Astrocyte (in vitro differentiated cells and primary cell): Measurements from ENCODE around the gene BTG2. TPM values are rescaled to one million over a fixed set of nuclear protein-coding genes. Genes with fewer than 3 reads are reported as not detected.

Experiments
- DNase-seq: peaks from one replicate; pipeline ENCODE4 v3.0.0-alpha.2; 2010; ENCODE audit warnings: low read depth
- FAIRE-seq: peaks from 2 replicates; lab custom pipeline; 2011; peaks lifted over from hg19 to GRCh38; lab: Jason Lieb, UNC
- H2AFZ ChIP-seq: 2 replicates; pipeline ENCODE4 v1.6.0; 2012; ENCODE audit warnings: low read depth, low read length, inconsistent platforms
- H3K27ac ChIP-seq: 2 replicates; pipeline ENCODE4 v1.5.1; 2011; ENCODE audit warnings: low read depth, low read length, inconsistent platforms
- H3K27me3 ChIP-seq: 2 replicates; pipeline ENCODE4 v1.6.0; 2011; ENCODE audit warnings: low read length, inconsistent platforms; ENCODE audit not compliant: insufficient read depth
- H3K36me3 ChIP-seq: 2 replicates; pipeline ENCODE4 v1.5.1; 2011; ENCODE audit warnings: low read length, inconsistent platforms; ENCODE audit not compliant: insufficient read depth
- H3K4me1 ChIP-seq: 2 replicates; pipeline ENCODE4 v1.5.1; 2011; ENCODE audit warnings: low read length, inconsistent platforms; ENCODE audit not compliant: insufficient read depth
- H3K4me2 ChIP-seq: 2 replicates; pipeline ENCODE4 v1.6.0; 2012; ENCODE audit warnings: low read length, inconsistent platforms
- H3K4me3 ChIP-seq: 2 replicates; pipeline ENCODE4 v1.5.1; 2011; ENCODE audit warnings: low read depth, mild to moderate bottlenecking, low read length, inconsistent platforms; ENCODE audit not compliant: insufficient read depth
- H3K79me2 ChIP-seq: 2 replicates; pipeline ENCODE4 v1.6.0; 2012; ENCODE audit warnings: mild to moderate bottlenecking, low read length, inconsistent platforms; ENCODE audit not compliant: insufficient read depth
- H3K9ac ChIP-seq: 2 replicates; pipeline ENCODE4 v1.6.0; 2012; ENCODE audit warnings: mild to moderate bottlenecking, low read length, inconsistent platforms
- H3K9me3 ChIP-seq: 2 replicates; pipeline ENCODE4 v1.5.1; 2012; ENCODE audit warnings: low read depth, mild to moderate bottlenecking, low read length, inconsistent platforms; ENCODE audit not compliant: insufficient read depth
- H4K20me1 ChIP-seq: 2 replicates; pipeline ENCODE4 v1.6.0; 2012; ENCODE audit warnings: low read length, inconsistent platforms; ENCODE audit not compliant: insufficient read depth
- H3K27ac Mint-ChIP-seq: one replicate; pipeline ENCODE4 v1.8.0; 2021; ENCODE audit warnings: mild to moderate bottlenecking, mixed read lengths; ENCODE audit not compliant: unreplicated experiment
- H3K27me3 Mint-ChIP-seq: one replicate; pipeline ENCODE4 v1.8.0; 2021; ENCODE audit warnings: low read depth, mixed read lengths; ENCODE audit not compliant: unreplicated experiment
- H3K36me3 Mint-ChIP-seq: one replicate; pipeline ENCODE4 v1.8.0; 2021; ENCODE audit warnings: low read depth, mixed read lengths; ENCODE audit not compliant: unreplicated experiment
- H3K4me1 Mint-ChIP-seq: one replicate; pipeline ENCODE4 v1.8.0; 2021; ENCODE audit warnings: low read depth, mixed read lengths; ENCODE audit not compliant: unreplicated experiment
- H3K4me3 Mint-ChIP-seq: one replicate; pipeline ENCODE4 v1.8.0; 2021; ENCODE audit warnings: mild to moderate bottlenecking, moderate library complexity, mixed read lengths; ENCODE audit not compliant: unreplicated experiment
- H3K9me3 Mint-ChIP-seq: one replicate; pipeline ENCODE4 v1.8.0; 2021; ENCODE audit warnings: mild to moderate bottlenecking, mixed read lengths; ENCODE audit not compliant: unreplicated experiment
- EZH2 ChIP-seq: IDR thresholded peaks from 2 replicates; pipeline ENCODE4 v1.6.1; 2012; ENCODE audit warnings: mild to moderate bottlenecking, low read length, inconsistent platforms; ENCODE audit not compliant: insufficient read depth
- total RNA-seq: library from RNA; stranded (reverse); gene quantifications from 2 replicates; pipeline ENCODE4 v1.2.1, GENCODE V29; 2021
- TF ChIP-seq, protein P1 (sequence below): IDR thresholded peaks from 2 replicates; pipeline ENCODE4 v1.5.1; 2011; ENCODE audit warnings: low read depth, mild to moderate bottlenecking, inconsistent platforms, low read length, moderate library complexity; ENCODE audit not compliant: insufficient read depth

Gene BTG2
- total RNA-seq, 1 donor from 2014 or later: 58.3 TPM

DNA sequence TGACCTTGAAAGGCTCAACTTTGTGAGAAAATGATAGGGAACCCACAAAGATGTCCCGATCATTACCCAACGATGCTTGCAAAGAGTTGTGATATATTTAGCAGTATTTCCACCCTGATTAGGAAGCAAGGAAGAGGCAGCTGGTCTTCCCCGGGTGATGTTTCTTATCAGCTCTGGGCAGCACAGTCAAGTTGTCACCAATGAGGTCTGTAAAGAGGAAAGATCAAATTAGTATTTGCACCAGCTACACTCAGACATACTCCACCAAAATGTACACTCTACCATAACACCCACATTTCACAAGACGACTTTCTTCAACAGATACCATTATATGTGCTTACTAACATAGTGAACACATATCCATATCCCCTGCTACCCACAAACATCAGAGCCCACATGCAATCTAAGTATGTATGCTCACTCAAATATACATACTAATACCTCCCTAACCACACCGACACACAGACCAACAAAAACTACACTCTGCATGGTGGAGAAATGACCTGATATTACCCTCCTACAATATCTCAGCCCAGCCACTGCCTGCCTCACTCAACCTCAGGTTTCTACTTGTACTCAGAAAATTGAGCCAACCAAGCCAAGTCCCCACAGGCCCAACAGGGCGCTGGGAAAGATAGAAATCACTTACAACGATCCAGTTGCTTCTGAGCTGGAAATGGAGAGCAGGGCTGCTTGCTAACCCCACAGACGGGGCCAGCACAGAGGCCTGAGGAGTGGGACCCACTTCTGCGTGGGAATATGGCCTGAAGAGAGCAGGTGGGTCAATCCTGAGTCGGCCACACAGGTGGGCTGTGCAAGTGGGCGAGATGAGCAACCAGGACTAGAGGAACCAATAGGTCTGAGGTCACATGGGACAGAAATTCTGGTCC lies 4.6 kb upstream of the BTG2 start:
- Mint-ChIP-seq H3K4me1 (peaks cover 11% of the 10 kb centered on the region), H3K9me3 (no peaks in the 10 kb centered on the region), H3K4me3 (no peak overlapping the region), H3K27ac (no peak overlapping the region), H3K36me3 (no peaks in the 10 kb centered on the region), H3K27me3 (peaks cover 48% of the 10 kb centered on the region)
- TF ChIP-seq, protein P1, sequence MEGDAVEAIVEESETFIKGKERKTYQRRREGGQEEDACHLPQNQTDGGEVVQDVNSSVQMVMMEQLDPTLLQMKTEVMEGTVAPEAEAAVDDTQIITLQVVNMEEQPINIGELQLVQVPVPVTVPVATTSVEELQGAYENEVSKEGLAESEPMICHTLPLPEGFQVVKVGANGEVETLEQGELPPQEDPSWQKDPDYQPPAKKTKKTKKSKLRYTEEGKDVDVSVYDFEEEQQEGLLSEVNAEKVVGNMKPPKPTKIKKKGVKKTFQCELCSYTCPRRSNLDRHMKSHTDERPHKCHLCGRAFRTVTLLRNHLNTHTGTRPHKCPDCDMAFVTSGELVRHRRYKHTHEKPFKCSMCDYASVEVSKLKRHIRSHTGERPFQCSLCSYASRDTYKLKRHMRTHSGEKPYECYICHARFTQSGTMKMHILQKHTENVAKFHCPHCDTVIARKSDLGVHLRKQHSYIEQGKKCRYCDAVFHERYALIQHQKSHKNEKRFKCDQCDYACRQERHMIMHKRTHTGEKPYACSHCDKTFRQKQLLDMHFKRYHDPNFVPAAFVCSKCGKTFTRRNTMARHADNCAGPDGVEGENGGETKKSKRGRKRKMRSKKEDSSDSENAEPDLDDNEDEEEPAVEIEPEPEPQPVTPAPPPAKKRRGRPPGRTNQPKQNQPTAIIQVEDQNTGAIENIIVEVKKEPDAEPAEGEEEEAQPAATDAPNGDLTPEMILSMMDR: no peak
- no peak for TF ChIP-seq EZH2
- FAIRE-seq: no peak
- H3K79me2 ChIP-seq: peaks cover 3% of the 10 kb centered on the region
- H3K9ac ChIP-seq: no peak overlapping the region
- H3K4me1 ChIP-seq: peaks cover 4% of the 10 kb centered on the region
- no peak for DNase-seq
- peaks cover 14% of the 10 kb centered on the region for H3K27me3 ChIP-seq
- H3K27ac ChIP-seq: no peak overlapping the region
- no peaks in the 10 kb centered on the region for H3K36me3 ChIP-seq
- H4K20me1 ChIP-seq: no peaks in the 10 kb centered on the region
- no peak overlapping the region for H3K4me3 ChIP-seq
- H3K4me2 ChIP-seq: no peak overlapping the region
- H2AFZ ChIP-seq: no peak overlapping the region
- no peaks in the 10 kb centered on the region for H3K9me3 ChIP-seq

DNA sequence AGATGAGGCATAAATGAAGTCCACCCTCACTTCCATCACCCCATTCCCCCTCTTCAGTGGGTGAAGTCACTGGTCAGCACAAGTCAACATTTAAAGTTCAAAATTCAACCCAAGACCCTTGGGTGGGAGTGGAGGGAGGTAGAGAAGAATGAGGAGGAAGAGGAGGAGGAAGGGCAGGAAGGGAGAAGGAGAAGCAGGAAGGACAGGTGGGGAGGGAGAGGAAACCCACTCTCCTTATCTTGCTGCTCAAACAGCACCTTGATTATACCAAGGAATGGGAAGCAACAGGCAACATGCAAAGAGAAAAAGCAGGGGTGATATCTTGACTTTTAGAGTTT lies 4.0 kb upstream of the BTG2 start:
- Histone ChIP-seq H4K20me1 (peaks cover 2% of the 10 kb centered on the region), H3K4me2 (no peak overlapping the region), H3K4me3 (no peak overlapping the region), H3K79me2 (peaks cover 9% of the 10 kb centered on the region), H3K4me1 (peaks cover 6% of the 10 kb centered on the region), H3K27me3 (peaks cover 14% of the 10 kb centered on the region), H3K9me3 (no peaks in the 10 kb centered on the region), H2AFZ (no peak overlapping the region), H3K36me3 (no peaks in the 10 kb centered on the region), H3K27ac (no peak overlapping the region), H3K9ac (no peak overlapping the region)
- Mint-ChIP-seq H3K4me3 (no peak overlapping the region), H3K27ac (no peak overlapping the region), H3K9me3 (no peaks in the 10 kb centered on the region), H3K27me3 (peaks cover 46% of the 10 kb centered on the region), H3K4me1 (peaks cover 11% of the 10 kb centered on the region), H3K36me3 (no peaks in the 10 kb centered on the region)
- no peak for DNase-seq
- TF ChIP-seq, protein P1: no peak
- TF ChIP-seq EZH2: no peak
- FAIRE-seq: no peak

DNA sequence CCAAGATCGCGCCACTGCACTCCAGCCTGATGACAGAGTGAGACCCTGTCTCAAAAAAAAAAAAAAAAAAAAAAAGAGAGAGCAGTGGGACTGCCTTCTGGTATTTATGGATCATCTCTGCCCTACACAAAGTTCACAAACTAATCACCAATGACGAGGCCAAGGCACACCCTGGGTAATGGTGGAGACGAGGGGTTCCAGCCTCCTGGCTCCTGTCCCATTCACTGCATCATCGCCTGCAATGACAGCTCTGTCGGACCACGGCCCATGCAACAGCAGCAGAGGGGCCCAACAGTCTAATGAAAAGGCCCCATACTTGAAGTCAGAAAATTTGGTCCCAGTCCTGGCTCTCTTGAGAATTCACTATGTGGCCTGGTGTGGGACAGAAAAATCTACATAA lies 2.9 kb upstream of the BTG2 start:
- peaks cover 2% of the 10 kb centered on the region for H3K36me3 Mint-ChIP-seq
- peaks cover 14% of the 10 kb centered on the region for H3K27me3 ChIP-seq
- H3K4me3 Mint-ChIP-seq: no peak overlapping the region
- no peaks in the 10 kb centered on the region for H3K9me3 Mint-ChIP-seq
- H3K79me2 ChIP-seq: peaks cover 20% of the 10 kb centered on the region
- no peak overlapping the region for H3K27ac Mint-ChIP-seq
- no peak overlapping the region for H3K4me2 ChIP-seq
- TF ChIP-seq EZH2: no peak
- TF ChIP-seq, protein P1: no peak
- H3K9me3 ChIP-seq: no peaks in the 10 kb centered on the region
- H3K4me3 ChIP-seq: no peak overlapping the region
- no peaks in the 10 kb centered on the region for H3K36me3 ChIP-seq
- peaks cover 14% of the 10 kb centered on the region for H4K20me1 ChIP-seq
- H3K9ac ChIP-seq: no peak overlapping the region
- no peak overlapping the region for H2AFZ ChIP-seq
- DNase-seq (no peak), FAIRE-seq (no peak)
- peaks cover 38% of the 10 kb centered on the region for H3K27me3 Mint-ChIP-seq
- peaks cover 16% of the 10 kb centered on the region for H3K4me1 ChIP-seq
- no peak overlapping the region for H3K27ac ChIP-seq
- peaks cover 16% of the 10 kb centered on the region for H3K4me1 Mint-ChIP-seq
